HG02943 (cell line): ENCODE results near the gene ATIC.
"Not testable (repeated sequence)": the region's sequence is repeated elsewhere in the genome, so short reads cannot be mapped to it uniquely, and the experiment has no call there.

Experiments used
- ATAC-seq: cut with Tn5 transposase; IDR thresholded peaks from one replicate; pipeline ENCODE4 v1.9.1; 2021; ENCODE audit warnings: mild to moderate bottlenecking, low read depth, moderate library complexity; ENCODE audit not compliant: unreplicated experiment

The ATIC gene

DNA sequence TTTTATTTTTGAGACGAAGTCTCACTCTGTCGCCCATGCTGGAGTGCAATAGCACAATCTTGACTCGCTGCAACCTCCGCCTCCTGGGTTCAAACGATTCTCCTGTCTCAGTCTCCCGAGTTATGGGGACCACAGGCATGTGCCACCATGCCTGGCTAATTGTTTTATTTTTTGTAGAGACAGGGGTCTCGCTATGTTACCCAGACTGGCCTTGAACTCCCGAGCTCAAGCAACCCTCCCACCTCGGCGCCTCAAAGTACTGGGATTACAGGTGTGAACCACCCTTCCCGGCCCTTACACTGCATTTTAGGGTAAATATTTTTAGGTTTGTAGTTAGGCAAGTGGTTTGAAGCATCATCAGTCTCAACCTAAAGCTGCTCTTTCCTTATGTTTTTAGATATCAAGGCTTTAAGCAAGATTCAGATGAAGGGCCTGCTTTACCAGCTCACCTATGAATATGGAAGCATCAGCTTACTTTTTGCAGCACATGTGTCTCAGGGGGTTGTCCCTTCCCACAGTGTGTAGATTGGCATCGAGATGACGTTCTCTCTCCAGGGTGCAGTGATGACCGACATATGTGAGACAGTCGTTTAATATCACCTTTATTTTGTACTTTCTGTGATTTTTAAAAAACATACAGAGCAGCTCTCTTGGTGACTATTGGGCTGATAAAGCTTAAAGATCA lies 47.2 kb downstream of the ATIC start:
- no peak for ATAC-seq

DNA sequence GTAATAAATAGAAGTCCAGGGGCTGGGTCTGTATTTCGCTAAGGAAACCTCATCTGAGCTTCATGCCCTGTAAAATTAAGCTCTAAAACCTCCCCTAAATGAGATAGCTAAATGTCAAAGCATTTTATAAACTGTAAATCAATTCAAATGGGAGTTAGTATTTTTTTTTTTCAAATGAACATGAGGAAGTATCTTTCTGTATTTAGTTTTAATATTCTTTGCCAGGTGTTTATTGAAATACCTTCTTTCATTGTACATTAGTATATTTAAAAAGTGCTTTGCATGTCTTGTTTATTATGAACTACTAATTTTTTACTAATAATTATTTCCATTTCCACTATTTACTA lies 47.7 kb downstream of the ATIC start:
- no peak for ATAC-seq

DNA sequence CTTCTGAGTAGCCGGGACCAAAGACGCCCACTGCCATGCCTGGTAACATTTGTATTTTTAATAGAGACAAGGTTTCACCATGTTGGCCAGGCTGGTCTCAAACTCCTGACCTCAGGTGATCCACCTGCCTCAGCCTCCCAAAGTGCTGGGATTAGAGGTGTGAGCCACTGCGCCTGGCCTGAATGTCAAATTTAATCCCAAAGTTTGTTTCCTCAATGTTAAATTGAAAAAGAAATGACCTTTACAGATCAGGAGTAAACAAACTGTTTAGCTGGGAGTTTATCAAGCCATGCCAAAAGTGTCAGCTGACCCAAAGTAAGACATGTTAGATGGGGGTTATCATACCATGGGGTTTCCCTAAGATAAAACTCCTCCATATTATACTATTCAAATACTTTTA lies 48.2 kb downstream of the ATIC start:
- ATAC-seq = not testable (repeated sequence)

DNA sequence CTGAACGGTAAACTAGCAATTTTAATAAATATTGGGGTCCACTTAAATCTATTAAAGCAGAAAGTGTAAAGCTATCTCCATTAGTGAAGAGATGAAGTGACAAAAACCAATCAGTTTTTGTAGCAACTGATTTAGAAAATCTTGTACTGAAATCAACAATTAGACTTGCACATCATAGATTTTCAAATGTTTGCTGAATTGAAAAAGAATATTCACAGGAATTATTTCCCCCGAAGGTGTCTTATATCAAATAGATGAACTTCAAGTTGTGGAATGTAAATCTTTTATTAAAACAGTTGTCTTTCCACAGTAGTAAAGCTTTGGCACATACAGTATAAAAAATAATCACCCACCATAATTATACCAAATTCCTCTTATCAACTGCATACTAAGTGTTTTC lies 48.7 kb downstream of the ATIC start:
- ATAC-seq = no peak

DNA sequence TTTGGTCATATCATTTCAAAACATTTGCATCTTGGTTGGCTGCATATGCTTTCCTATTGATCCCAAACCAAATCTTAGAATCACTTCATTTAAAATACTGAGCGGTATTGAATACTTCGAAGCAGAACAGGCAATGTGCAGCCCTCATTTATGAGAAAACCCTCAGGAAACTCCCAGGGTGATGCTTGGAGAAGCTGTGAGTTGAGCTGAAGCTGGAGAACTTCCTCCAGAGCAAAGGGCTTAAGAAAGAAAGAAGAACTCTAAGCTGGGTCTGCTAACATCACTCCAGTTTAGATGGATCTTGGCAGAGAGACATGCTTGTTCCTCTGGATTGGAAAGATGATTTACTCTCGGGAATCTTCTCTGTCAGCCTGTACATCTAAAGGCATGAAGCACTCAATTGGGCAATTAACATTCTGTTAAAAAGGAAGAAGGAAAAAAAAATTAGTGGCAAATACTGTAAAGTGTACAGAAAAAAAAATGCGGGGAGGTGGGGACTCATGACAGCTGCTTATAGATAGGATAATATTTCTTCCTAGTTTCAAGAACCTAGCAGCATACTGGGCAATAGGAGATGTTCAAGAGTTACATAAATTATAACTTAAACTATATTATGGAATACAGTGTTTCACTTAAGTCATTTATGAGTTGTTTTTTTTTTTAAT lies 49.5 kb downstream of the ATIC start:
- ATAC-seq = no peak

DNA sequence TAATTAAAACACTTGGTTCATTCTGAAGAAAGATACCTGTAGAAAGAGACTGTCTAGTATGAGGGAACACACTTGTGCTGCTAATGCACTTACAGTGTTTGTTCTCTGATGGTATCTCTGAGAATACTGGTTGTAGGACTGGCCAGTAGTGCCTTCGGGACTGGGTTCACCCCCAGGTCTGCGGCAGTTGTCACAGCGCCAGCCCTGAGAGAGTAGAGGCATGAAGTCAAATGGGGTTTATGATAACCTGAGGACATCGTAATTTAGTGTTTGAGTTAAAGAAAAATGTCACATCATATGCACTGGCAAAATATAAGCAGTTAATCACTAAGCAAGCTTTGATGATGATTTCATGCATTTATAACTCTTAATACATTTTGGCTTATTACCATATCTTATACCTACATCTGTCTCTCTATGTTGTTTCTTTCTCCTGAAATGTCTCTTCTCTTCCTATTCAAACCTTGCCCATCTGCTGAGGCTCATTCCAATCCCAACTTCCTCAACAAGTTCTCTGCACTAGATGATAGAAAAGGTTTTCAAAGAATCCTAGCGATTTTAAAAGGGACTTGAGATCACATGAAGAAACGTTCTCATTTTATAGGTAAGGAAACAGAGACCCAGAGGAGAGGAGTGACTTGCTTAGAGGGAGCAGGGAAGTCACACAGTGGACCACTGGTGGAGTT lies 50.2 kb downstream of the ATIC start:
- ATAC-seq = no peak

DNA sequence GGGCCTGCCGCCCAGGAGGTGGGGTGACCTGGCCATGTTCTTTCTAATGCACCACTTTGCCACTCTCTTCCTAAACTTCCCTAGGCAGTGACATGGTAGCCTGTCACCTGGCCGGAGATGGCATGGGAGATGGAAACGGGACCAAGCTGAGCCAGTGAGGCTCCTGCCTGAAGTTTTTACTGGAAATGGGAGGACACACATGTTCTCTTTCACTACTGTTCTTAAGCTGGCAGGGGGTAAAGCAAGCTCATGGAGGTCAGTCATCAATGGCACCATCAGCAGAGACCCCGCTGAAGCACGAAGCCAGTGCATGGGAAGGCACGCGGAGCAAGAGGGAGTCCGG lies 50.7 kb downstream of the ATIC start:
- ATAC-seq = no peak

DNA sequence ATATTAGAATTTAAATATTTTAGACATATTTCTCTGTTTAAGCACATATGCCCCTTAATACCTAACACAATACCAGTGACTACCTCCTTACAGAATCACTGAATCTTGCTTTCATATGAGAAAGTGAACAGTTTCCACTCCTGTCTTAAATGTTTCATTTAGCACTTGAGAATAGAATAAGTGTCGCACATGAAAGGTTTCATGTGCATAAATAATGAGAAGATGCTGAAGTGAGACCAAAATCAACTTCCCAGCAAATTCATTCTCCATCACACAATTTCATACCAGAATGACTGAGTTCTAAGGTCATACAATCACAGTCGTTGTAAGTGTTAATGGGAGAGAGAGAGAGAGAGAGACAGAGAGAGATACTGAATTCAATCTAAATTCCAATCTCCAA lies 51.2 kb downstream of the ATIC start:
- no peak for ATAC-seq

DNA sequence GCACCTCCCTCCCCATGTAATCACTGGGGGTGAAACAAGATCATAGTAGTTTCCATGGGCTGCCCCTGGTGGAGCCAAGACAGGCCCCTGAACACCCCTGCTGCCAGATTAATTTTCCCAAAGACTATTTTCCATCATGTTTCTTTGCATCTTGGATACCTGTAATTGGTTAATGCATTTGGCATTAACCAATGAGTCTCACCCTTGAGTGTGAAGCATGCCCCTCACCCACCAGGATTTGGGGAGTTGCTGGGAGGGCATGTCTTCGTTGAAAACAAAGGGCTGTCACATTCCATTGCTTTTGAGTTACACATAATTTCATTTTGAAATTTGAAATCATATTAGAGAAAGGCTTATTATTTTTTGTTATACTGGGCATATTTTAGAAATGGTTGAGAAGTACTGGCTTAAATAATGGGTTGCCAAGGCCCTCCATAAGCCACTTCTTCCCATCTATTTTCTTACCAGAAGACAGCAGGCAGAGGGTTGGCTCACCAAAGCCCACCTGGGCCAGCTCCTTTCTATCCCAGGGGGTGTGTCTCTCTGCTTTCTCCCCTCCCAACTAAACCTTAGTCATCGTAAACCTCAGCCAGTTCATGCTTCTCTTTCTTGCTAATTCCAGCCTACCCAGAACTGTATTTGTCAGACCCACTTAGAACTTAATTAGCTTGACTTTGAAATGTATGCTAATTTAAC lies 51.8 kb downstream of the ATIC start:
- ATAC-seq = no peak

DNA sequence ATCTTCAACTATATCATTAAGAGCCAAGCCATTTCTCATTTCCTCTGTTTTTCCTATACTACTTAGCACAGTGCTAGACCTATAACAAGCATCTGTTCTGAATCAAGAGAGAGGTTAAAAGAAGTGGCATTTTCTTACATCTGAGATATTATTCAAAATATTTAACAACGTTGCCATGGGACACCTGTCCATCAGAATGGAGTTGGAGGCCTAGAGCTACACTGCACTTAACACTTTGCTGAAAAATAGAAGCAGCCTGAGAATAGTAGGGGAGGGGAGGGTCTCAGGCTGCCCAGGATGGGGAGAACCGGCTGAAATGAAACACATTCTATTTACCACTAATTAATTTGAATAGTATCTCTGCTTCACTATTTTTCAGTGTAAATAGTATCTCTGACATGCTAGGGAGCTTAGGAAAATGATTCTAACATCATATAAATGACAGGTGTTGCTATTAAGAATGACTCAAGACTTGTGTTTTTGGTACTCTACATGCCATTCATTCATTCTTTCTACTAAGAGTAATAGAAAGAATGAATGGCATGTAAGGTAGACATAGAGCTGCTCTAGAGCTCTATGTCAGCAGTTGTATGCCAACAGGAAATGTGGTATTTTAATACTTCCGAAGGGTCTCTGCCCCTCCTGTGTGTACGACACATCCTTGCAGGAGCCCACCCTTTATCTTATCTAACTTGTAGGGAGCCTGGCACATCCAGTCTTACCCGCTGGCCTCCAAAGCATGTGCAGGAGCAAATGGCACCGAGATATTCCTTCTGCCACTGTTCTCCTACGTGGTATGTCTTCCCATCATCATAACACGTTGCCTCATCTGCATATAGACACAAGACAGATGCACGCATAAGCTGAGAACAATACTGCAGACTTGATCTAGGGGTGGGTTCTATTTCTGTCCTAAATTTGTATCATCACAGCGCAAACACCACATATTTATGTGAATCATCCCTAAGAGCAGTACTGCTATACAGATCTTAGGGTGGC lies 52.6 kb downstream of the ATIC start:
- no peak for ATAC-seq

DNA sequence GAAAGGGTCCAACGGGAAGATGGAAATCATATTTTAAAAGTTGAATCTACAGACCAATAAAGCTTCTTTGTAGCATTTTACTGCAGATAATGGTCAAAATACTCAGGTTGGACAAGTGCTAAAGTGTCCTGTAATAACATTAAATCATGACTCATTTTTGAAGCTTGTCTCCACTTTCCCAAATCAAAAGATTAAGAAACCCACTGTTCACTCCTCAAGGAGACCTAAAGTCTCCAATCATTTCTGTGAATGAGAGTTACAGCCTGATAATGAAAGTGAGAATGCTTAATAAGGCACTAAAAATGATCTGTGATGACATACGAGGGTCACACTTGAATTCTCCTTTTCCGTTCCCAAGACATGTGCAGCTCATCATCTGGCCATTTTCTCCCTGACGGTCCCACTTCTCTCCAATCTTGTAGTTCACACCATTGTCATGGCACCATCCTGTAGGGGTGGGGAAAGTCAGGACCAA lies 53.4 kb downstream of the ATIC start:
- ATAC-seq = no peak

DNA sequence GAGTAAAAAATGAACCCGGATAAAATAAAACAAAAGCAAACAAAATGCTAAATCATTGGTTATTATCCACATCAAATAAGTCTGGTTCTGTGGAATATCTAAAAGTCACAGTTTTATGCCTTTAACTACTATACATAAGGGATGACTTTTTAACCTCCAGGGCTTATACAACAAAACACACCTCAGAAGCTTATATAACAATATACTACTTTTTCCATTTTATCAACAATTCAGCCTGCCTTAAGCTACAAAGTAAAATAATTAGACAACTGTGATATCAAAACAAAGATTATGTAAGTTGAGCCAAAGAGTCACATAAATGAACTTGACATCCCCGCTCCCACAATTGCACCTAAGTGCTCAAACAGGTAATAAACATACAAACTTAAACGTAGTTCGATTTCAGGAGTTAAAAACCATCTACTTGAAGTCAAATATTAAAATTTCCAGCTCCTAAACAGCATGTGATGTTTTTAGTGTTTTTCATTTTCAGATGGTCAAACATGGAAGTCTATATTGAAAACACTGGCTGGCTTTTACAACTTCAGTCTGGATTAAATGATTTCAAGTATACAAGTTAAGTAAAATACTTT lies 54.7 kb downstream of the ATIC start:
- ATAC-seq = no peak

DNA sequence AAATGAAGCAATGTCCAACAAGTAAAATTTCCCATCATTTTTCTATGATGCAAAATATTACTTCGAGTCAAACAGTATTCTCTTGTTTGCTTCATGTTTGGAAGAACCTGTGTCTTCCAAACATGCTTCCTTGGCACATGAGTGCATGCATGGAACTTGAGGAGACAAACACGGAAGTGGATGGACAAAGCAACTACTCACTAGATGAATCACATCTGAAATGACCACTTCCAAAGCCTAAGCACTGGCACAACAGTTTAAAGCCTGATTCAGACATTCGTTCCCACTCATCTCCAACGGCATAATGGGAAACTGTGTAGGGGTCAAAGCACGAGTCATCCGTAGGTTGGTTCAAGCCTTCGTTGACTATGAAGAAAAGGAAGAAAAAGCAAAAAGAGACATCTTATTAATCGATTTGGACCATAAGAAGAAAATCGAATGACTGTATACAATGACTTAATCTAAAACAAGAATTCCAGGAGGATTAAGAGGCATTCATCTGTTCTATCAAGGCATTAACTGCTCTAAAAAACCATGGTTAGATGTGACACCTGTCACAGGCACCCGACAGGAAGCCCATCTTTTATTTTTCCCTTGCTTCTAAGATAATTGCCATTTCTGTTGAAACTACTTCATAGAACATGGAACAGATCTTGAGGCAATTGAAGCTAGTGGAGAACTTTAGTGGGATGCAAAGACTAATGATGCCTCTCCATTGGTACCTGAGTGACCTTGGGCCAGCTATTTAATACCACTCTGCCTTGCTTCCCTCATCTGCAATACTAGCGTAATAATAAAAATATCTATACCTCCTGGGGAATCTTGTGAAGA lies 56.0 kb downstream of the ATIC start:
- ATAC-seq = no peak

DNA sequence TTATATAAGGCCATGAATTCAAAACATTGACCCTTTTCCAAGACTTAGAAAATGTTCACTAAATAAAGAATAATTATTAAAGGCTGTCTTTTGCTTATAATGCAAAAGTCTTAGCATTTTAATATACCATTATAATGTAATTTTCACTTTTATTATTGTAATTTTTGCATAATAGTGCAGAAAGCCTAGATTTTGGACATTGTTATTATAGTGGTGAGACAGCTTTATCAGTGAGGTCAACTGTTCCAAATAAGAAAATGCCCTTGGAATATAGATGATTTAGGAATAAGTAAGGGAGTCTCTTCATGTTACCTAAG lies 56.6 kb downstream of the ATIC start:
- ATAC-seq = no peak

DNA sequence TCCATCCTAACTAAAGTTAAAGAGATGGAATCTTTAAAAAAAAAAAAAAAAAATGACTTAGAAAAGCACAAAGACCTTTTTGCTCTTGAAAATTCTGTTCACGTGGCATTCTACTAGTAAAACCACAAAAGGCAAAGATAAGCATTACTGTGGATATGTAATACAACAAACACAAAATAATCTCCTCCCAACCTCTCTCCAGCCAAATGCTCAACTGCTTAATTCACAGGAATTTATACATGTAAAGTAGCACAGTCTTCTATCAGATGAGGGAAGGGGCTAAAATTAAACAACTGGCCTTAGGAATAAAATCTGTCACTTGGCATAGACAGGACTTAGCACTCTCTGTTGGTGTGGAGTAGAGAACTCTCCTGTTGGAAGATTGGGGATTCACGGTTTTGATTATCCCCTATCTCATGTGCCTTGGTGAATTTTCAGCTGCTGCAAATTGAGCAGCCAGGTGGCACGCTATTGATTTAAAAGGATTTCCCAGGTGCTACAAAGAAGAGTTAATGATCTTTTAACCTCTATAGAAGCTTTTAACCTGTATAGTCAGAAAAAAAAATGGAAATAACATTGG lies 57.4 kb downstream of the ATIC start:
- no peak for ATAC-seq

DNA sequence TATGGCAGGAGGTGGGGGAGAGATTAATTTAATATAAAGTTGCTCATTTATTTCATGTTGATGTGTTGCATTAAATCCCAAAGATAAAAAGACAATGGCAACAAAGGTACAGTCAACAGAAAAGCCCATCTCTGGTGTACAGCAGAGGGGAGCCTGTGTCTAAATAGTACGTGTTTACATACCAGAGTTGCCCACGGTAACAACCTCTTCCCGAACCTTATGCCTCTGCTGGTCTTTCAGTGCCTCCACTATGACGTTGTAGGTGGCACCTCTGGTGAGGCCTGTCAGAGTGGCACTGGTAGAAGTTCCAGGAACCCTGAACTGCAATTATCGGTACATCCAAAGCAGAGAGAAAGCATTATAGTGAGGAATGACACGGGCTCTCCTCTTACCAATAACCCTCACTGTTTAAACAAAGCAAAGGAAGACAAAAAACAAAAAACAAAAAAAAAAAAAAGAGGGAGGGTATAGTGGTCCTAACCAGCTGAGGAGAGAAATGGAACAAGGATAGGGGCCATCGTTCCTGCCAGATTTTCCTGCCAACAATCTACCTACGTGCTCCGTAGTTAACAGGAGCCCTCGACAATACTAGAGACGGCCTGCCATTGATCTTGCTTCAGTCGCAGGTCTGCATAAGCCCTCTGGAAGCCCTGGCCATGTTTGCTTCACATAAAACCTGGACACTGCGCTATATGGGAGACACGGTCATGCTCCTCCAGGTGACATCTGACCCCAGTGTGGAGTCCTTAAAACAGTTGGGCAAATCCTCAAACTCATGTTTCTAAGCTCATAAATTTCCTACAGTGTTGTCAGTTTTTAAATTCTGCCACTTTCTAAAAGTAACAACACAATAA lies 58.5 kb downstream of the ATIC start:
- no peak for ATAC-seq

DNA sequence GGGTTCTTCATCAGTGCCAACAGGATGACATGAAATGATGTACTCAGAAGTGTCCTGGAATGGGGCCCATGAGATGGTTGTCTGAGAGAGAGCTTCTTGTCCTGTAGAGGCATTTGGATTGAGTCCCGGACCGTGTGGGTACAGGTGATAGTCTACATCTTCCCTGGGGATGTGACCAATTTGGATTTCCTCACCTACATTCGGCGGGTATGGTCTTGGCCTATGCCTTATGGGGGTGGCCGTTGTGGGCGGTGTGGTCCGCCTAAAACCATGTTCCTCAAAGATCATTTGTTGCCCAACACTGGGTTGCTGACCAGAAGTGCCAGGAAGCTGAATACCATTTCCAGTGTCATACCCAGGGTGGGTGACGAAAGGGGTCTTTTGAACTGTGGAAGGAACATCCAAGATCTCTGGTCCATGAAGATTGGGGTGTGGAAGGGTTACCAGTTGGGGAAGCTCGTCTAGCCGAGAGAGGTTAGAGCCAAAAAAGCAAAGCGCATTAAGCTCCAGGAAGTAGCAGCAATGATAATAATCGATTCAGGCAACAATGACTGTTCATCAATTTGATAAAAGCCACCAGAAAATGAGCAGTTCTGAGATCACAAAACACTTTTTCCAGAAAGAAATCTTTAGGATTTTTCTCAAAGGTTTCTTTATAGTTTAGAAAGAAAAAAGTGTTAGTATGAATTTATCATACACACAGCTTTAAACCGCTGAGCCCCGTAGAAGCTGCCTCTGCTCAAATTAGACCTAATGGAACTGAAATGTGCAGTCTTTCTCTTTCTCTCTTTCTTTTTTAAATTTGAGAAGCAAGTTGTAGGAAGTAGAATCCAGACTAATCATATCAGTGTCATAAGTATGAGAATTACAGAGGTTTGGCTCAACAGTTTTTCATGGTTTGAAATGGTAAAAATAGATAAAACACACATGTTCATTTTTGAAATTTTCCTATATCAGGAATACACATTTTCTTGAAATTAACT lies 60.3 kb downstream of the ATIC start:
- no peak for ATAC-seq
